ENCODE data around the gene DSTN.
"Not testable (repeated sequence)": the region's sequence is repeated elsewhere in the genome, so short reads cannot be mapped to it uniquely, and the experiment has no call there.

The DSTN gene

DNA sequence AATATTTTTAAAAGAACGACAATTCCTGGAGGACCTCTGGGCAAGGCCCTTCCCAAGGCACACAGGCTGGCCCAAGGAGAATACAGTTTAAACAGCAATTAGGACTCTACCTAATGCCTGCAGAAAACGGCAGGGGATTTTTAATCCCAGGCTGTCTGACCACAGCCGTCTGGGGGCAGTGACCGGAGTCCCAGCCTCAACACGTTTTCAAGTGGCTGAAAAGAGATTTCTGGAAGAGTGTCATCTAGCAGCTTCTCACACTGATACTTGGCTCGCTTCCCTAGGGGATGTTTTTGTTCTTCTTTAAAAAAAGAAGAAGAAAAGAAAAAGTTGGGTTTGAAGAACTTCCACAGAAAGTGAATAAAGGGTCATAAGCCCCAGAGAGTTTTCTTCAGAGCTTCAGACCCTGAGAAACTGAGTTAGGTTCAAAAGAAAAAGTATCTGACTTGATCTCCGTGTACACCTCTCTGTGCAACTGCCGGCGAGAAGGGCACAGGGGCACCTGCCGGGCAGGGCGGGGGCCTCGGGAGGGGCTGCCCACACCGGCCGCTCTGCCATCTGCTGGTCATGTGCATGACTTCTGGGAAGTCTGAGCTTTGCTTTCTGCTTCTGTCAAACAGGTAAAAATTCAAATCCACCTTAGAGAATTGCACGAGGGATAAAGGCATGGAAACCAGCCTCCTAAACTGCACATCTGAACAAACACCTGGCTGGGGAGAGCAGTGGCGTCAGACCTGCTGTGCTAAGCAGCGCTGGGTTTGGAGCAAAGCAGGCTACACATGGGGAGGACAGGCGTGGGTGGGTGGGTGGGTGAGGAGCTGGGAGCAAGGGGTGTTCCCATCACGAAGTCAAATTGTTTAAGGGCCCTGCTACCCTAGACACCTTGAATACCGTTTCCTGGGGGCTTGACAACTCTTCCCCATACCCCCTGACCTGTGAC is 79.2 kb downstream of the DSTN start:
- no peak for DNase-seq (ENCODE audit: low spot score)

DNA sequence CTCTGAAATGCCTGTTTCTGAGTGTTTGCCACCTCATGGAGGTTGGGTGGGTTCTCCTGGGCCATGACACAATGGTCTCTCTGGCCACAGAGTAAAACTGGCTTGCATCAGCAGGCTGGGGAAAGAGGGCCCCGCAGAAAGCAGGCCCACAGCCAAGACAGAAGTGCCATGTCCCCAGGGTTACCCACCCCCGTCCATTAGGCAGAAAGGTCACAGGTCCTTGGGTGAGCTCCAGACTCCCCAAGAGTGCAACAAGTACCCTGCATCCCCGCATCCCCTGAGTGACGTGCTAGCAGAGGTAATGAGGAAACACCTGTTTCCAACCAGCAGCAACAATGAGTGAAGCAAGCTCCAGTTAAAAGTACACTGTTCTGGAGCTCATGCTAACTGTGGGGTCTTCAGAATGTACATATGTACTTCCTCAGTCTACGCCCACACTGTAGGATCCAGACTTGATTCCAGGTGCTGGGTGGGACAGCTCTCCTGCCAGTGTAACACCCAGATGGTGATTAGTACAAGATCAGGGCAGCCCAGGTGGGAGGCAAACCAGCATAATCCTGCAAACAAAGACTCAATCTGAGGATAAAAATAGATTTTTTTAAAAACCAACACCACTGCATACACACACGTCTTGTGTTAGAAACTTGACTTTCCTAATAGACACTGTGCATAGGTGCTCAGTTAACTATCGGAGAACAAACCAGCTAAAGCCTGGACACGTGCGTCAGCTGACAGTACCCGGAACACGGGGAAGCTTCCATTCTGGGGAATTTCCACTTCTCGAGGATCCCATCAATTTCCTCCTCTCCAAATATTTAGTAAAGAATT is 80.6 kb downstream of the DSTN start:
- DNase-seq (ENCODE audit: low spot score) = no peak

GRCh38 chr20:17651129-17651759 is 81.4 kb downstream of the DSTN start:
- no peak for DNase-seq (ENCODE audit: low spot score)

DNA sequence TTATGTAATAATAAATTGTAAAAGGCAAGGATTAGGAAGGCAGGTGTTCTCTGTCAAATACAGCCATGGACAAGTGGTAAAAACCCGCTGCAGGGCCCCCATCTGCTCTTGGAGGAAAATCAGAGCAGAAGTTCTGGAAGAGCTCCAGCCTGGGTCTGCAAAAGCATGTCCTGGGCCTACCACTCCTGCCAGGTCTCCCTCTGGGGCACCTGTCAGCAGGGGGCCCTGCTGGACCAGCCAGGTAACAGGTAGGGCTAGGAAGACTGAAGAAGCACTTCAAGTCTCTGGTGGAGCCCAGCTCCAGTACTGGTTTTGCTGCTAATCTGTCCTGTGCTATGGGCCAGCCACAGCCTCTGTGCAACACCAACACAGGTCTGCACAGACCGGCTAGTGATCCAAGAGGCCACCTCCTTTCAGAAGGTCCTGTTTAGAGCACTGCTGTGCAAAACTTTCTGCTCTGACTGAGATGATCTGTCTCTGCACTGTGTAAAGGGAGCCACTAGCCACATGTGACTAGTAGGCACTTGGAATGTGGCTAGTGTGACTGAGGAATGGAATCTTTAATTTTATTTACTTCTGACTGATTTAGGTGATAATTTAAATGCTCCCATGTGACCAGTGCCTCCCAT is 82.0 kb downstream of the DSTN start:
- no peak for DNase-seq (ENCODE audit: low spot score)

DNA sequence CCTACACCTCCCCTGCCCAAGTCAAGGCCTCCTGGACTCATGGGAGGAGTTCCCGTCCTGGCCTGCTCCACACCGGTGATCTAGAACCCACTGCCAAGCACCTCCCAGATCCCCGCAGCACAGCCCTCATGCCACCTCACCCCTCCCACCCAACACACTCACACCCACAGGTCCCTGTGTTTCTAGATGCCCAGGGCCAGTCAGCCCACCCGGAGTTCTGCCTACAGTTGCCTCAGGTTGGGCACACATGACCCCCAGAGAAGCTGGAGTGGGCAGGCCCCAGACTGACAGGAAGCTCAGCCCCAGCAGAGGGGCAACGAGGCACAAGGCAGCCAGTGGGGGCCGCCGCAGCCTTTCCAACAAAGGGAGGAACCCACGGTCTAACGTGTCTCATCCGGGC is 82.5 kb downstream of the DSTN start:
- no peak for DNase-seq (ENCODE audit: low spot score)

DNA sequence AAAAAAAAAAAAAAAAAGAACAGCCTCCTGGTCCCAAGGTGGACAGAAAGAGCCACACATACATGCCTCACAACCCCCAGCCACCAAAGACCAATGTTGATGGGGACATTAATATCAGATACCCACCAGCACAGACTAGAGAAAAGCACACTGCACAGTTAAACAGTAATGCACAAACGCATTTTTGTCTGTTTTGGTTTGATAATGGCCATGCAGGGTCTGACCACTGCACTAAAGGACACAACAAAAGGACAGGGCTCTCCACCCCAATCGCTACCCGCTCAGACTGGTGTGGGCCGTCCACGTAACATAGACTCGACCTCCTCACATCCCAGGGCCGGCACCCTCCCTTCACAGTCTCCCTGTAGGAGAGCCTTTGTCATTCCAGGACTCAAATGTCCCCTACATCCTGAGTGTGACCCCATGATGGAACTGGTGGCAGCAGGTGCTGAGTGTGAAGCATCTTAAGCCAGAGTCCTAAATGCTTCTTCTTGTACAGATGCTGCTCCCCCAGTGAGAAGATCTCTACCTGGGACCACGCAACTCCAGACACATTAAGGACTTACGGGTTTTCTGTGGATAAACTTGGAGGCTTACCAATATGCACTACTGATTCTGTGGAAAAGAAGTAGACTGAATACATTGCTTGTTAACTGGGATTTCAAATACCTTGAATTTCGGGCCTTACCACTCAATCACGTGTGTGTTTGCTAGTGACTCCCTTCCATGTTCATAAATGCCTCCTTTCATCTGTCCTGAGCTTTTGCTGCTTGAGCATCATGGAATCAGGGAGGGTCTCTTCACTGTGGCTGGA is 84.2 kb downstream of the DSTN start:
- DNase-seq (ENCODE audit: low spot score) = no peak

- DNase-seq (ENCODE audit: low spot score) = no peak
Measured at GRCh38 chr20:17654649-17655285, 84.9 kb downstream of the DSTN start.

- no peak for DNase-seq (ENCODE audit: low spot score)
Measured at GRCh38 chr20:17655286-17655651, 85.4 kb downstream of the DSTN start.

DNA sequence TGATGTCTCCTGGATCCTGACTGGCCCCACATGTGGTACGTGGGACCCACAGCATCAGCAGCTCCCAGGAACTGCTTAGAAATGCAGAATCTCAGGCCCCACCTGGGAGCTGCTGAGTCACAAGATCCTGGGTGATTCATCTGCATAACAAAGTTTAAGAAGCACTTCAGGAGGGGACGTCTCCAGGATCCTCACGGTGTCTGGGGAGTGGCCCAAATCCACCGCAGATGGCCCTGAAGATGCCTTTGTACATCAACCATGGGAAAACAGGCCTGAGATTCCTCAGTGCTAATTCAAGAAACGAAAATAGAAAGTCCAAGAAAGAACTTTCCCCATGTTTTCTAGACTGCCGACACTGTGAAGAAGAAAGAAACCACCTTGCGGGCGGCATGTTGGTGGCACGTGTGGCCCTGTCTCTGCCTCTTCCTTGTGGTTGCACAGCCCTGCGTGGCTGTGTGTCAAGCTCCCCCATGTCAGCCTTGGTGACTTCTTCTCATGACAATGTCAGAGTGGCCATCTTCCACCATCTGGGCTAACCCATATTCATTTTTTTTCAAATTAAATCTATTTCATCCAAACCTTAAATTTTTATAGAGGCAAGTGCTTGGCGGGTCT is 86.1 kb downstream of the DSTN start:
- no peak for DNase-seq (ENCODE audit: low spot score)

GRCh38 chr20:17657079-17657825 is 87.4 kb downstream of the DSTN start:
- no peak for DNase-seq (ENCODE audit: low spot score)

GRCh38 chr20:17657898-17658647 is 88.2 kb downstream of the DSTN start:
- no peak for DNase-seq (ENCODE audit: low spot score)

DNA sequence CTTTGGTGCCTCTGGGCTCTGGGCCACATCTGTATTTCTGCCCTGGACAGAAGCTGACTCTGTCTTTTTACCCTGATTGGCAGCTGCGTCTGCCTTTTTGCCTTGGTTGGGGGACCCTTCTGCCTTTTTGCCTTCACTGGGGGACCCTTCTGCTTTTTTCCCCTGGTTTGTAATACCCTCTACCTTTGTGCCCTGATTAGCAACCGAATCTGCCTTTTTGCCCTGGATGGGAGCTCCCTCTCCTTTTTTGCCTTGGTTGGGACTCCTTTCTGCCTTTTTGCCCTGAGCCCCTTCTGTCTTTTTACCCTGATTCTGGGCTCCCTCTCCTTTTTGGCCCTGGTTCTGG is 88.7 kb downstream of the DSTN start:
- no peak for DNase-seq (ENCODE audit: low spot score)

DNA sequence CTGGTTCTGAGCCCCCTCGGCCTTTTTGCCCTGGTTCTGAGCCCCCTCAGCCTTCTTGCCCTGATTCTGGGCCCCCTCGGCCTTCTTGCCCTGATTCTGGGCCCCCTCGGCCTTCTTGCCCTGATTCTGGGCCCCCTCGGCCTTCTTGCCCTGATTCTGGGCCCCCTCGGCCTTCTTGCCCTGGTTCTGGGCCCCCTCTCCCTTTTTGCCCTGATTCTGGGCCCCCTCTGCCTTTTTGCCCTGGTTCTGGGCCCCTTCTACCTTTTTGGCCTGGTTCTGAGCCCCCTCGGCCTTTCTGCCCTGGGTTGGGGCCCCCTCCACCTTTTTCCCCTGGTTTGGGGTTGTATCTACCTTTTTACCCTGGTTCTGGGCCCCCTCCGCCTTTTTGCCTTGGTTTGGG is 89.5 kb downstream of the DSTN start:
- not testable (repeated sequence) for DNase-seq (ENCODE audit: low spot score)
